ENCODE results near the gene PCDHGC5. TPM values are rescaled to one million over a fixed set of nuclear protein-coding genes. Genes with fewer than 3 reads are reported as not detected.

PCDHGC5 gene
- total and polyA plus RNA-seq, 9 of the 15 experiments (the other 6 are each of a cell fraction or from before 2014, with no cell fraction given): not detected

DNA sequence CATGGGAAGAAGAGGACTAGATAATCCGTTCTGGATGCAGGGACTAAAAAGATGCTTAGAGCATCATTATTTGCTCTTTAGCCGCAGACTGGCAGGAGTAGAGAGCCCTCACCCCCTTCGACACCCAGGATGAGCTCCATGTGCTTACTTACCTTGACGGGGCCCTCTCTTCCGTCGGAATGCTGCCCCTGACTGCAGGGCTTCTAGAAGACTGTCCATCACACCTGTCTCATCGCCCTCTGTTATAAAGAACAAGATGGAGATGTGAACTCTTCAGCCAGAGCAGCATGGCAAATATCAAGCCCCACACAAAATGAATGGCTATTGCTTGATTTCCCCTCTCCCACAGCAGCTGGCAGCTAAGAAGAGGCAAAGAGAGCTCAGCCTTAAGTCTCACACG lies 35.1 kb downstream of the PCDHGC5 start:
- no peak for ATAC-seq
- CTCF ChIA-PET (ENCODE audit: low intra/inter-chr PET ratio): interaction anchor here (1.0 to 1.8 kb wide), 6 partner anchors 94 to 198 kb away, joined by 3 to 7 read pairs (median 4); partner anchors contain the start of genes PCDHGA11, PCDHGA12 and PCDHGA9
- no peak for TF ChIP-seq ZNF717 (CRISPR knock-in tag; IDR thresholded peaks at IDR 0.05)
- TF ChIP-seq RBM39 (optimal IDR thresholded peaks at IDR 0.05; ENCODE audit: low read depth, low read length): no peak
- no peak for TF ChIP-seq KLF10 (CRISPR knock-in tag; IDR thresholded peaks at IDR 0.05)
- TF ChIP-seq, protein P1, sequence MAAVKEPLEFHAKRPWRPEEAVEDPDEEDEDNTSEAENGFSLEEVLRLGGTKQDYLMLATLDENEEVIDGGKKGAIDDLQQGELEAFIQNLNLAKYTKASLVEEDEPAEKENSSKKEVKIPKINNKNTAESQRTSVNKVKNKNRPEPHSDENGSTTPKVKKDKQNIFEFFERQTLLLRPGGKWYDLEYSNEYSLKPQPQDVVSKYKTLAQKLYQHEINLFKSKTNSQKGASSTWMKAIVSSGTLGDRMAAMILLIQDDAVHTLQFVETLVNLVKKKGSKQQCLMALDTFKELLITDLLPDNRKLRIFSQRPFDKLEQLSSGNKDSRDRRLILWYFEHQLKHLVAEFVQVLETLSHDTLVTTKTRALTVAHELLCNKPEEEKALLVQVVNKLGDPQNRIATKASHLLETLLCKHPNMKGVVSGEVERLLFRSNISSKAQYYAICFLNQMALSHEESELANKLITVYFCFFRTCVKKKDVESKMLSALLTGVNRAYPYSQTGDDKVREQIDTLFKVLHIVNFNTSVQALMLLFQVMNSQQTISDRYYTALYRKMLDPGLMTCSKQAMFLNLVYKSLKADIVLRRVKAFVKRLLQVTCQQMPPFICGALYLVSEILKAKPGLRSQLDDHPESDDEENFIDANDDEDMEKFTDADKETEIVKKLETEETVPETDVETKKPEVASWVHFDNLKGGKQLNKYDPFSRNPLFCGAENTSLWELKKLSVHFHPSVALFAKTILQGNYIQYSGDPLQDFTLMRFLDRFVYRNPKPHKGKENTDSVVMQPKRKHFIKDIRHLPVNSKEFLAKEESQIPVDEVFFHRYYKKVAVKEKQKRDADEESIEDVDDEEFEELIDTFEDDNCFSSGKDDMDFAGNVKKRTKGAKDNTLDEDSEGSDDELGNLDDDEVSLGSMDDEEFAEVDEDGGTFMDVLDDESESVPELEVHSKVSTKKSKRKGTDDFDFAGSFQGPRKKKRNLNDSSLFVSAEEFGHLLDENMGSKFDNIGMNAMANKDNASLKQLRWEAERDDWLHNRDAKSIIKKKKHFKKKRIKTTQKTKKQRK (IDR thresholded peaks at IDR 0.05; ENCODE audit: borderline replicate concordance, low read depth, low read length): no peak
- no peak for TF ChIP-seq ZSCAN32 (CRISPR knock-in tag; IDR thresholded peaks at IDR 0.05)
- TF ChIP-seq, protein P2, sequence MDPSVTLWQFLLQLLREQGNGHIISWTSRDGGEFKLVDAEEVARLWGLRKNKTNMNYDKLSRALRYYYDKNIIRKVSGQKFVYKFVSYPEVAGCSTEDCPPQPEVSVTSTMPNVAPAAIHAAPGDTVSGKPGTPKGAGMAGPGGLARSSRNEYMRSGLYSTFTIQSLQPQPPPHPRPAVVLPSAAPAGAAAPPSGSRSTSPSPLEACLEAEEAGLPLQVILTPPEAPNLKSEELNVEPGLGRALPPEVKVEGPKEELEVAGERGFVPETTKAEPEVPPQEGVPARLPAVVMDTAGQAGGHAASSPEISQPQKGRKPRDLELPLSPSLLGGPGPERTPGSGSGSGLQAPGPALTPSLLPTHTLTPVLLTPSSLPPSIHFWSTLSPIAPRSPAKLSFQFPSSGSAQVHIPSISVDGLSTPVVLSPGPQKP (CRISPR knock-in tag; IDR thresholded peaks at IDR 0.05): no peak
- TF ChIP-seq NRF1 (conservative IDR thresholded peaks at IDR 0.05 in 1 of 2, IDR thresholded peaks at IDR 0.05 in 1 of 2): no peak
- no peak for TF ChIP-seq HNRNPUL1 (IDR thresholded peaks at IDR 0.05; ENCODE audit: low read length)
- TF ChIP-seq ZNF324 (CRISPR knock-in tag; IDR thresholded peaks at IDR 0.05): no peak
- no peak for TF ChIP-seq RFX1 (IDR thresholded peaks at IDR 0.05)
- TF ChIP-seq BDP1 (IDR thresholded peaks at IDR 0.05; ENCODE audit: insufficient read depth, insufficient read length): no peak
- no peak for TF ChIP-seq PRMT5 (CRISPR knock-in tag; IDR thresholded peaks at IDR 0.05)
- TF ChIP-seq, protein P3, sequence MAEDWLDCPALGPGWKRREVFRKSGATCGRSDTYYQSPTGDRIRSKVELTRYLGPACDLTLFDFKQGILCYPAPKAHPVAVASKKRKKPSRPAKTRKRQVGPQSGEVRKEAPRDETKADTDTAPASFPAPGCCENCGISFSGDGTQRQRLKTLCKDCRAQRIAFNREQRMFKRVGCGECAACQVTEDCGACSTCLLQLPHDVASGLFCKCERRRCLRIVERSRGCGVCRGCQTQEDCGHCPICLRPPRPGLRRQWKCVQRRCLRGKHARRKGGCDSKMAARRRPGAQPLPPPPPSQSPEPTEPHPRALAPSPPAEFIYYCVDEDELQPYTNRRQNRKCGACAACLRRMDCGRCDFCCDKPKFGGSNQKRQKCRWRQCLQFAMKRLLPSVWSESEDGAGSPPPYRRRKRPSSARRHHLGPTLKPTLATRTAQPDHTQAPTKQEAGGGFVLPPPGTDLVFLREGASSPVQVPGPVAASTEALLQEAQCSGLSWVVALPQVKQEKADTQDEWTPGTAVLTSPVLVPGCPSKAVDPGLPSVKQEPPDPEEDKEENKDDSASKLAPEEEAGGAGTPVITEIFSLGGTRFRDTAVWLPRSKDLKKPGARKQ (CRISPR knock-in tag; IDR thresholded peaks at IDR 0.05): no peak
- no peak for TF ChIP-seq ZNF76 (CRISPR knock-in tag; IDR thresholded peaks at IDR 0.05; ENCODE audit: borderline replicate concordance)
- TF ChIP-seq ZEB2 (IDR thresholded peaks at IDR 0.05): no peak
- TF ChIP-seq MTA2 (IDR thresholded peaks at IDR 0.05; ENCODE audit: low read depth): no peak

More for the DNA sequence above, 35.1 kb downstream of the PCDHGC5 start:
- no peak for DNase-seq (ENCODE audit: extremely low read depth in 1 of 4, low spot score in 3 of 4)
- Histone ChIP-seq H3K4me1 (replicated peaks in 1 of 2; ENCODE audit: control insufficient read depth in 2 of 2, insufficient read depth in 2 of 2, low read length in 2 of 2) (peaks cover 0 to 7% of the 10 kb centered on the region in 2 experiments; a peak in 2 of 5 replicates), H3K4me3 (no peak overlapping the region), H3K79me2 (ENCODE audit: control insufficient read depth, insufficient read depth, low read length) (no peaks in the 10 kb centered on the region), H3K27ac (ENCODE audit: extremely low read depth, low read depth, low read length) (no peak overlapping the region), H3K27me3 (ENCODE audit: control insufficient read depth in 2 of 2, insufficient read depth in 2 of 2, low read length in 2 of 2) (no peaks in the 10 kb centered on the region), H3K9me3 (replicated peaks; ENCODE audit: control insufficient read depth, insufficient read depth, low read depth, low read length) (no peaks in the 10 kb centered on the region), H3K9me1 (ENCODE audit: control insufficient read depth, insufficient read depth, low read length) (no peaks in the 10 kb centered on the region), H3K36me3 (ENCODE audit: control insufficient read depth, insufficient read depth, low read length) (peaks cover 99% of the 10 kb centered on the region), H3K4me2 (ENCODE audit: insufficient read depth, low read length) (no peak overlapping the region), H3K9ac (ENCODE audit: insufficient read depth in 1 of 2, low read depth in 2 of 2, low read length in 2 of 2) (no peak overlapping the region), H2AFZ (ENCODE audit: low read depth, low read length) (no peak overlapping the region), H4K20me1 (replicated peaks; ENCODE audit: control insufficient read depth, insufficient read depth, low read length) (no peaks in the 10 kb centered on the region; the same call in 1 of the 2 replicates)
- intact Hi-C loops (cut with micrococcal nuclease) (loop anchor here (5.0 kb wide), 1 partner anchor 112 kb away; the partner anchor contains the start of gene PCDHGA10), in situ Hi-C loops (cut with MboI) (loop anchor here (5.0 kb wide), 1 partner anchor 102 kb away; the partner anchor contains the start of gene PCDHGA11)
- no TSS peak for BruUV-seq (replicated peaks)
- FAIRE-seq: no peak
- WGBS (ENCODE audit: insufficient coverage, low coverage, missing lambda C conversion rate): 99% methylated on average over 8 of the region's 8 CpGs
- POLR2A ChIA-PET: interaction anchor here (1.1 kb wide), 1 partner anchor 94 kb away, joined by 3 read pairs; the partner anchor contains the start of gene PCDHGA12

Data from K562 (cell line).